ACC112 (cell line): Measurements from ENCODE around the gene RAPSN.

Source experiments
- H2AFZ ChIP-seq: fragments of 200-600 bp; sonication (generic); one replicate; pipeline ENCODE4 v1.6.0; 2017; ENCODE audit warnings: antibody characterized with exemption, low read length; ENCODE audit not compliant: unreplicated experiment
- H3K27ac ChIP-seq: fragments of 200-600 bp; sonication (generic); 2 replicates; pipeline ENCODE4 v1.5.1; 2014; ENCODE audit warnings: low read depth, mild to moderate bottlenecking, antibody characterized with exemption, low read length, moderate library complexity
- H3K27me3 ChIP-seq: fragments of 200-600 bp; sonication (generic); 2 replicates; pipeline ENCODE4 v1.6.1; 2014; ENCODE audit warnings: mild to moderate bottlenecking, antibody characterized with exemption, low read length, moderate library complexity, mixed read lengths; ENCODE audit not compliant: insufficient read depth
- H3K36me3 ChIP-seq: fragments of 200-600 bp; sonication (generic); 2 replicates; pipeline ENCODE4 v1.6.1; 2016; ENCODE audit warnings: mild to moderate bottlenecking, antibody characterized with exemption, low read length, moderate library complexity, mixed read lengths; ENCODE audit not compliant: insufficient read depth
- H3K4me1 ChIP-seq: fragments of 200-600 bp; sonication (generic); one replicate; pipeline ENCODE4 v1.6.1; 2016; ENCODE audit warnings: low read length, mixed read lengths; ENCODE audit not compliant: insufficient read depth, unreplicated experiment, control insufficient read depth
- H3K4me3 ChIP-seq: fragments of 200-600 bp; sonication (generic); 2 replicates; pipeline ENCODE4 v1.5.1; 2014; ENCODE audit warnings: mild to moderate bottlenecking, low read depth, low read length
- H3K79me2 ChIP-seq: fragments of 200-600 bp; sonication (generic); one replicate; pipeline ENCODE4 v1.6.0; 2016; ENCODE audit warnings: low read length; ENCODE audit not compliant: control insufficient read depth, unreplicated experiment, insufficient read depth

RAPSN gene

GRCh38 chr11:47445840-47446239, 3.1 kb downstream of the RAPSN start:
- Histone ChIP-seq H3K4me3 (no peak overlapping the region), H3K4me1 (no peaks in the 10 kb centered on the region), H3K36me3 (no peaks in the 10 kb centered on the region), H3K79me2 (no peaks in the 10 kb centered on the region), H2AFZ (no peak overlapping the region), H3K27me3 (no peaks in the 10 kb centered on the region), H3K27ac (no peak overlapping the region)

- H3K27ac ChIP-seq = no peak overlapping the region
Measured at GRCh38 chr11:47443817-47444216, 5.1 kb downstream of the RAPSN start.

GRCh38 chr11:47443028-47443700, 5.8 kb downstream of the RAPSN start:
- no peaks in the 10 kb centered on the region for H3K79me2 ChIP-seq
- no peaks in the 10 kb centered on the region for H3K4me1 ChIP-seq
- H3K36me3 ChIP-seq = no peaks in the 10 kb centered on the region
- no peak overlapping the region for H3K27ac ChIP-seq
- no peak overlapping the region for H2AFZ ChIP-seq
- no peaks in the 10 kb centered on the region for H3K27me3 ChIP-seq
- no peak overlapping the region for H3K4me3 ChIP-seq

More at GRCh38 chr11:47443817-47444216, 5.1 kb downstream of the RAPSN start:
- H3K4me3 ChIP-seq = no peak overlapping the region
- no peaks in the 10 kb centered on the region for H3K36me3 ChIP-seq
- no peaks in the 10 kb centered on the region for H3K79me2 ChIP-seq
- H2AFZ ChIP-seq = no peak overlapping the region
- H3K4me1 ChIP-seq = no peaks in the 10 kb centered on the region
- H3K27me3 ChIP-seq = no peaks in the 10 kb centered on the region

- Histone ChIP-seq H2AFZ (no peak overlapping the region), H3K27me3 (no peaks in the 10 kb centered on the region), H3K79me2 (no peaks in the 10 kb centered on the region), H3K4me3 (no peak overlapping the region), H3K36me3 (no peaks in the 10 kb centered on the region), H3K4me1 (no peaks in the 10 kb centered on the region), H3K27ac (no peak overlapping the region)
Measured at GRCh38 chr11:47442514-47442913, 6.4 kb downstream of the RAPSN start.

DNA sequence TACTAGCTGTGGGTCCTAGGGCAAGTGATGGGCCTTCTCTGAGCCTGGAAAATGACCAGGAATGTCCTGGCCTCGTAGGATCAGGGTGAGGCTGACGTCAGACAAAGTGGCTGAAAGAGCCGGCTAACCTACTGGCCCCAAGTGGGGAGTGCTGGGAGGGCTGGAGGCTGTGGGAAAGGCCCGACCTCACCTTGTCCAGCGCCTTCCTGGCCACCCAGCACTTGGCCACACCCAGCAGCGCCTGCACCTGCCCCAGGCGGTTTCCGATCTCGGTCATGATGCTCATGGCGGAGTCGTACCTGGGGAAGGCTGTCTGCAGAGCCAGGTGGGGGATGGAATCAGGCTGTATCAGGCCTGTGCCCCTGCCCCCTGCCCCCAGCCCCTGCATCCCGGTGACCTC, 7.5 kb downstream of the RAPSN start:
- no peak overlapping the region for H2AFZ ChIP-seq
- H3K27ac ChIP-seq = no peak overlapping the region
- H3K79me2 ChIP-seq = no peaks in the 10 kb centered on the region
- no peaks in the 10 kb centered on the region for H3K4me1 ChIP-seq
- H3K36me3 ChIP-seq = no peaks in the 10 kb centered on the region
- H3K27me3 ChIP-seq = no peaks in the 10 kb centered on the region
- no peak overlapping the region for H3K4me3 ChIP-seq

- Histone ChIP-seq H3K27me3 (no peaks in the 10 kb centered on the region), H3K27ac (no peak overlapping the region), H3K36me3 (no peaks in the 10 kb centered on the region), H3K79me2 (no peaks in the 10 kb centered on the region), H3K4me1 (no peaks in the 10 kb centered on the region), H2AFZ (no peak overlapping the region), H3K4me3 (no peak overlapping the region)
Measured at GRCh38 chr11:47440054-47440476, 8.9 kb downstream of the RAPSN start.

DNA sequence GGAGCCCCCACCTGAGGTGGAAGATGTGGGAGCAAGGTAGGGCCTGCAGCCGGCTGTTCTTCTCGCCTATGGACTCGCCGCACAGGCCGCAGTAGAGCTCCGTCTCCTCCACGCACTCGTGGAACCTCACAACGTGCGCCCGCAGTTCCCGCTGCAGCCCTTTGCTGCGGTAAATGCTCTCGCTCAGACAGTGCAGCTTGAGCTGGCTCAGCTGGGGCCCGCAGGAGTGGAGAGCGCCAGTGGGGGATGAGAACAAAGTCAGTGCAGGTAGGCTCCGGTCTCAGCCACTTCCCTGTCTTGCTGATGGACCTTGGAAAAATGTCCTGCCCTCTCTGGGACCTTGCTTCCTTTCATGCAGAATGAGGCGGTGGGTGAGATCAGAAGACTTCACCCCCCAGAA, 10.2 kb downstream of the RAPSN start:
- Histone ChIP-seq H3K27me3 (no peaks in the 10 kb centered on the region), H2AFZ (no peak overlapping the region), H3K4me3 (no peak overlapping the region)

DNA sequence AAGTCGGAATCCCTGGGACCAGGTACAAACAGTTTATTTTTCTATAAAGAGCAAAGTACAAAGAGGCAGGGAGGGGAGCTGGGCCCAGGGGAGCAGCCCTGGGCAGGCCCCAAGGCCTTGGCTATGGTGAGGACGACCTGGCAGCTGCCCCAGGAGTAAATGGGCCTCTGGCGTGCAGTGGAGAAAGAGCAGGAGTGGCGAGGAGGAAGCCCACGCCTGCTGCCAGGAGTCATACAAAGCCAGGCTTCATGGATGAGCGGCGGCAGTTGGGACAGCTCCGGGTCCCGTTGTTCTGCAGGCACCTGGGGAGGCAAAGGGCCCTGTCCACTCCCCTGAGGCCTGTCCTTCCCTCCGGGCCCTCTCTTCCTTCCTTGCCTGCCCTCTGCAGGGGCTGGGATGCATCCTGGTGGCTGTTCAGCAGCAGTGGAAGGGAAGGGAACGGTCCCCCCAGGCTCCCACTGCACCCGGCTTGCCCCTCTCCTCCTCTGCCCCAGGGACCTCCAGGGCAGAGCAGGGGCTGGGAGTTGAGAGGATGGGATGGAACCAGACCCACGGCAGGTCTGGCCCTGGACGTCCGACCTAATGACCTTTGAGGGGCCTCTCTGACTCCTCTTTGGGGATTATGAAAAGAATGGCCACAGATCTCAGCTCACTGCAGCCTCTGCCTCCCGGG, 11.1 kb downstream of the RAPSN start:
- Histone ChIP-seq H3K4me3 (no peak overlapping the region), H3K27ac (no peak overlapping the region), H3K79me2 (no peaks in the 10 kb centered on the region), H3K27me3 (no peaks in the 10 kb centered on the region), H3K36me3 (no peaks in the 10 kb centered on the region), H2AFZ (no peak overlapping the region), H3K4me1 (no peaks in the 10 kb centered on the region)

More for the DNA sequence above, 10.2 kb downstream of the RAPSN start:
- Histone ChIP-seq H3K79me2 (no peaks in the 10 kb centered on the region), H3K36me3 (no peaks in the 10 kb centered on the region), H3K4me1 (no peaks in the 10 kb centered on the region), H3K27ac (no peak overlapping the region)

GRCh38 chr11:47437218-47437745, 11.7 kb downstream of the RAPSN start:
- H2AFZ ChIP-seq = no peak overlapping the region
- H3K27me3 ChIP-seq = no peaks in the 10 kb centered on the region
- H3K4me1 ChIP-seq = no peaks in the 10 kb centered on the region
- H3K27ac ChIP-seq = no peak overlapping the region
- no peaks in the 10 kb centered on the region for H3K79me2 ChIP-seq
- H3K4me3 ChIP-seq = no peak overlapping the region
- H3K36me3 ChIP-seq = no peaks in the 10 kb centered on the region

- Histone ChIP-seq H3K4me1 (no peaks in the 10 kb centered on the region), H2AFZ (no peak overlapping the region)
Measured at GRCh38 chr11:47436726-47437125, 12.2 kb downstream of the RAPSN start.

DNA sequence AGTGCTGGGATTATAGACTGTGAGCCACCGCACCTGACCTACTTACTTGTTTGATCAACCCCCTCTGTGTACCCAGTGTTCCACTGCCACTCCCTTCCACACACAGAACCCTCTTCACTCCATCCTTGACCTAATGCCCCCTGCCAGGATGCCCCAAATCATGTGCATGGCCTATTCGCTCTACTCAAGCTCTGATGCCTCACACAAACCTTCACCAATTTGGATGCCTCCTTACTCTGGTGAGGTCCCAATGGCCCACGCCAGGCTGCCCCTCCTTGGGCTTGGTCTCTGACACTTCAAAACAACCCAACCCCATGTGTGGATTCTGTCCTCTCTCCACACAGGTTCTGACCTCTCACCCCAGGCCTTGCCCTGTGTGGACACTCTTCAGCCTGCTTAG, 13.2 kb downstream of the RAPSN start:
- no peaks in the 10 kb centered on the region for H3K36me3 ChIP-seq

More at GRCh38 chr11:47436726-47437125, 12.2 kb downstream of the RAPSN start:
- Histone ChIP-seq H3K27me3 (no peaks in the 10 kb centered on the region), H3K36me3 (no peaks in the 10 kb centered on the region), H3K27ac (no peak overlapping the region), H3K4me3 (no peak overlapping the region), H3K79me2 (no peaks in the 10 kb centered on the region)

More for the DNA sequence above, 13.2 kb downstream of the RAPSN start:
- Histone ChIP-seq H3K79me2 (no peaks in the 10 kb centered on the region), H3K27me3 (no peaks in the 10 kb centered on the region), H3K4me1 (no peaks in the 10 kb centered on the region), H2AFZ (no peak overlapping the region), H3K27ac (no peak overlapping the region), H3K4me3 (no peak overlapping the region)
